ENCODE measurements around the gene RNF31. TPM values are rescaled to one million over a fixed set of nuclear protein-coding genes. Genes with fewer than 3 reads are reported as not detected.
A peak's percentile ranks its signal among the peaks of the same experiment; 100 is the strongest.

RNF31 gene
- polyA plus RNA-seq, 4 donors = 33.7 to 83.0 (median 48.9) TPM

- peaks cover 8 to 46% (median 16%) of the 10 kb centered on the region in 3 donors for H3K4me1 ChIP-seq (ENCODE audit: control insufficient read depth in 3 of 3, insufficient read depth in 2 of 3, low read depth in 1 of 3, low read length in 2 of 3)
These were observed 783 bp upstream of the RNF31 start, which contains the start of gene PSME2 for GRCh38 chr14:24146453-24146977. Gene PSME2, minus strand, starts transcription at chr14:24146610. Its CDS starts 29 bp downstream, at chr14:24146581.

DNA sequence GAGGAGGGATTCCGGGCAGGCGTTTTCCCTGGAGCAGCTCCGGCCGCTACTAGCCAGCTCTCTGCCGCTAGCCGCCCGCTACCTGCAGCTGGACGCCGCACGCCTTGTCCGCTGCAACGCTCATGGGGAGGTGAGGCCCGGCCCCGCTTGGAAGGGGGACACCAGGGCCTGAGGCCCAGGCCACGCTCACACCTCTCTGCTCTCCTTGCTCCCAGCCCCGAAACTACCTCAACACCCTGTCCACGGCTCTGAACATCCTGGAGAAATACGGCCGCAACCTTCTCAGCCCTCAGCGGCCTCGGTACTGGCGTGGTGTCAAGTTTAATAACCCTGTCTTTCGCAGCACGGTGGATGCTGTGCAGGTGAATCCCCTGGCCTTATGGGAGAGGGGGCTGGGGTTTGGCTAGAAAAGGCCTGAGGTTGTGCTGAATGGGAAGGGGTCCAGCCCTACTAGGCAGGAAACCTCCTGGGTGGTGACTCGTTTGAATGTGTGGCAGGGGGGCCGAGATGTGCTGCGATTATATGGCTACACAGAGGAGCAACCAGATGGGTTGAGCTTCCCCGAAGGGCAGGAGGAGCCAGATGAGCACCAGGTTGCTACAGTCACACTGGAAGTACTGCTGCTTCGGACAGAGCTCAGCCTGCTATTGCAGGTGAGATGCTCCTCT, 597 bp downstream of the RNF31 start:
- H3K36me3 ChIP-seq (ENCODE audit: control insufficient read depth in 3 of 3, insufficient read depth in 2 of 3, low read depth in 1 of 3, low read length in 3 of 3) = peaks cover 5 to 49% (median 15%) of the 10 kb centered on the region in 3 donors
- FAIRE-seq (no peak), DNase-seq (no peak)
- no peaks in the 10 kb centered on the region for H3K9me3 ChIP-seq (ENCODE audit: control insufficient read depth in 2 of 2, insufficient read depth in 1 of 2, low read depth in 1 of 2, low read length in 1 of 2)
- 4 to 5% (median 4%) methylated on average over 26 to 29 of the region's 29 CpGs for WGBS, 3 donors
- peaks cover 8 to 36% (median 16%) of the 10 kb centered on the region in 3 donors for H3K4me1 ChIP-seq (ENCODE audit: control insufficient read depth in 3 of 3, insufficient read depth in 2 of 3, low read depth in 1 of 3, low read length in 2 of 3)
- no peaks in the 10 kb centered on the region for H3K27me3 ChIP-seq (ENCODE audit: control insufficient read depth in 3 of 3, insufficient read depth in 3 of 3, low read length in 3 of 3)
- H3K4me3 ChIP-seq (ENCODE audit: low read depth in 1 of 3, low read length in 3 of 3) = peak overlapping the region; percentile 73 to 94 (median 84)
- H3K27ac ChIP-seq (ENCODE audit: low read depth in 1 of 3, low read length in 2 of 3) = peak overlapping the region; percentile 76 to 89 (median 78)

More at GRCh38 chr14:24146453-24146977, 783 bp upstream of the RNF31 start, which contains the start of gene PSME2:
- peak within 1 kb of the TSS; percentile 89 to 95 (median 90) for H3K27ac ChIP-seq (ENCODE audit: low read depth in 1 of 3, low read length in 2 of 3)
- DNase-seq (peak; percentile 98), FAIRE-seq (no peak)
- no peaks in the 10 kb centered on the region for H3K27me3 ChIP-seq (ENCODE audit: control insufficient read depth in 3 of 3, insufficient read depth in 3 of 3, low read length in 3 of 3)
- H3K4me3 ChIP-seq (ENCODE audit: low read depth in 1 of 3, low read length in 3 of 3) = peak within 1 kb of the TSS; percentile 73 to 94 (median 84)
- H3K36me3 ChIP-seq (ENCODE audit: control insufficient read depth in 3 of 3, insufficient read depth in 2 of 3, low read depth in 1 of 3, low read length in 3 of 3) = peaks cover 5 to 37% (median 9%) of the 10 kb centered on the region in 3 donors
- no peaks in the 10 kb centered on the region for H3K9me3 ChIP-seq (ENCODE audit: control insufficient read depth in 2 of 2, insufficient read depth in 1 of 2, low read depth in 1 of 2, low read length in 1 of 2)
- WGBS, 3 donors = 0 to 1% (median 0%) methylated on average over 25 of the region's 25 CpGs

DNA sequence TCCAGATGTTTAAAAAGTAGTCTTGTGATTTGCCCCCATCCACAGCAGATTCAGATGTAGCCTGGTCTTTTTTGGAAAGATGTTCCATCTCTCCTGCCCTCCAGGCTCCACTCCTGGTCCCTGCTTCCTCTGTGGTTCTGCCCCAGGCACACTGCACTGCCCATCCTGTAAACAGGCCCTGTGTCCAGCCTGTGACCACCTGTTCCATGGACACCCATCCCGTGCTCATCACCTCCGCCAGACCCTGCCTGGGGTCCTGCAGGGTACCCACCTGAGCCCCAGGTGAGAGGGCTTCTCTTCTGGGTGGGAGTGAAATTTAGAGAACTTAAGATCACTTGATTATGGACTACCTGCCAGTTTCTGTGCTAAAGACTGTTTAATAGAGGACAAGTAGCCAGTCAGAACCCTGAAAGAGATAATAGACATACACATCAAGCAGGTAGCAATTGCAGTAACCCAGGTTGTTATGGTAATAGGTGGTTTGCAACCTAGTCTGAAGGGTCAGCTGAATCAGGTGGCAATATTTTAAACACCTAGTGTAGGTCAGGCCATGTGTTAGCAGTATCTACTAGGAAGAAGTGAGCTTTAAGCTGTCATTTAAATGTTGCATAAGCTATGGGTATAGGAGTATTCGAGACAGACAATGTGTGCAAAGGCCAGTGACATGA, 2.1 kb downstream of the RNF31 start:
- no peak for FAIRE-seq
- peaks cover 3 to 52% (median 10%) of the 10 kb centered on the region in 3 donors for H3K36me3 ChIP-seq (ENCODE audit: control insufficient read depth in 3 of 3, insufficient read depth in 2 of 3, low read depth in 1 of 3, low read length in 3 of 3)

GRCh38 chr14:24150061-24150460, 2.8 kb downstream of the RNF31 start:
- WGBS, 3 donors = 93 to 97% (median 95%) methylated on average over 9 of the region's 9 CpGs
- H3K27me3 ChIP-seq (ENCODE audit: control insufficient read depth in 3 of 3, insufficient read depth in 3 of 3, low read length in 3 of 3) = no peaks in the 10 kb centered on the region
- H3K36me3 ChIP-seq (ENCODE audit: control insufficient read depth in 3 of 3, insufficient read depth in 2 of 3, low read depth in 1 of 3, low read length in 3 of 3) = peaks cover 8 to 57% (median 10%) of the 10 kb centered on the region in 3 donors
- peaks cover 4 to 16% (median 8%) of the 10 kb centered on the region in 3 donors for H3K4me1 ChIP-seq (ENCODE audit: control insufficient read depth in 3 of 3, insufficient read depth in 2 of 3, low read depth in 1 of 3, low read length in 2 of 3)
- H3K27ac ChIP-seq (ENCODE audit: low read depth in 1 of 3, low read length in 2 of 3) = no peak overlapping the region
- no peaks in the 10 kb centered on the region for H3K9me3 ChIP-seq (ENCODE audit: control insufficient read depth in 2 of 2, insufficient read depth in 1 of 2, low read depth in 1 of 2, low read length in 1 of 2)
- H3K4me3 ChIP-seq (ENCODE audit: low read depth in 1 of 3, low read length in 3 of 3) = no peak overlapping the region
- DNase-seq (no peak), FAIRE-seq (no peak)

More for the DNA sequence above, 2.1 kb downstream of the RNF31 start:
- H3K4me1 ChIP-seq (ENCODE audit: control insufficient read depth in 3 of 3, insufficient read depth in 2 of 3, low read depth in 1 of 3, low read length in 2 of 3) = peaks cover 6 to 22% (median 8%) of the 10 kb centered on the region in 3 donors
- H3K27me3 ChIP-seq (ENCODE audit: control insufficient read depth in 3 of 3, insufficient read depth in 3 of 3, low read length in 3 of 3) = no peaks in the 10 kb centered on the region
- no peaks in the 10 kb centered on the region for H3K9me3 ChIP-seq (ENCODE audit: control insufficient read depth in 2 of 2, insufficient read depth in 1 of 2, low read depth in 1 of 2, low read length in 1 of 2)
- H3K27ac ChIP-seq (ENCODE audit: low read depth in 1 of 3, low read length in 2 of 3) = no peak overlapping the region
- 89 to 97% (median 93%) methylated on average over 3 of the region's 3 CpGs for WGBS, 3 donors
- DNase-seq = no peak
- no peak overlapping the region for H3K4me3 ChIP-seq (ENCODE audit: low read depth in 1 of 3, low read length in 3 of 3)

DNA sequence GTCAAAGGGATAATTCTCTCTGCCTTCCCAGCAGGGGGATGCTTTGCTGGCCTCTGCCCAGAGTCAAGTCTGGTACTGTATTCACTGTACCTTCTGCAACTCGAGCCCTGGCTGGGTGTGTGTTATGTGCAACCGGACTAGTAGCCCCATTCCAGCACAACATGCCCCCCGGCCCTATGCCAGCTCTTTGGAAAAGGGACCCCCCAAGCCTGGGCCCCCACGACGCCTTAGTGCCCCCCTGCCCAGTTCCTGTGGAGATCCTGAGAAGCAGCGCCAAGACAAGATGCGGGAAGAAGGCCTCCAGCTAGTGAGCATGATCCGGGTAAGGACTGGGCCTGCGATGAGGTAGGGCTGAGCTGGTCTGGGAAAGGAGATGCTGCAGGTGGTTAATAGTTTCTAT, 3.3 kb downstream of the RNF31 start:
- peaks cover 13 to 62% (median 14%) of the 10 kb centered on the region in 3 donors for H3K36me3 ChIP-seq (ENCODE audit: control insufficient read depth in 3 of 3, insufficient read depth in 2 of 3, low read depth in 1 of 3, low read length in 3 of 3)
- no peak overlapping the region for H3K4me3 ChIP-seq (ENCODE audit: low read depth in 1 of 3, low read length in 3 of 3)
- H3K27me3 ChIP-seq (ENCODE audit: control insufficient read depth in 3 of 3, insufficient read depth in 3 of 3, low read length in 3 of 3) = no peaks in the 10 kb centered on the region
- no peaks in the 10 kb centered on the region for H3K9me3 ChIP-seq (ENCODE audit: control insufficient read depth in 2 of 2, insufficient read depth in 1 of 2, low read depth in 1 of 2, low read length in 1 of 2)
- no peak for FAIRE-seq
- DNase-seq = no peak
- H3K27ac ChIP-seq (ENCODE audit: low read depth in 1 of 3, low read length in 2 of 3) = no peak overlapping the region
- 89 to 95% (median 92%) methylated on average over 9 of the region's 9 CpGs for WGBS, 3 donors
- H3K4me1 ChIP-seq (ENCODE audit: control insufficient read depth in 3 of 3, insufficient read depth in 2 of 3, low read depth in 1 of 3, low read length in 2 of 3) = peaks cover 2 to 11% (median 5%) of the 10 kb centered on the region in 3 donors

DNA sequence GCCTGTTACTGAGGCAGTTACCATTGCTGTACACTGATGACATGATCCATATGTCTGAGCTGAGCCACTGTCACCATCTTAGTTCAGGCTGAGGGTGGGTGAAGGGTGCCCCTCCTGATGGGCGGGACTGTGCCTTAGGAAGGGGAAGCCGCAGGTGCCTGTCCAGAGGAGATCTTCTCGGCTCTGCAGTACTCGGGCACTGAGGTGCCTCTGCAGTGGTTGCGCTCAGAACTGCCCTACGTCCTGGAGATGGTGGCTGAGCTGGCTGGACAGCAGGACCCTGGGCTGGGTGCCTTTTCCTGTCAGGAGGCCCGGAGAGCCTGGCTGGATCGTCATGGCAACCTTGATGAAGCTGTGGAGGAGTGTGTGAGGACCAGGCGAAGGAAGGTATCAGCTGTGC, 3.7 kb downstream of the RNF31 start:
- no peak for DNase-seq
- Histone ChIP-seq H3K4me1 (ENCODE audit: control insufficient read depth in 3 of 3, insufficient read depth in 2 of 3, low read depth in 1 of 3, low read length in 2 of 3) (peaks cover 2 to 8% (median 2%) of the 10 kb centered on the region in 3 donors), H3K27me3 (ENCODE audit: control insufficient read depth in 3 of 3, insufficient read depth in 3 of 3, low read length in 3 of 3) (no peaks in the 10 kb centered on the region), H3K36me3 (ENCODE audit: control insufficient read depth in 3 of 3, insufficient read depth in 2 of 3, low read depth in 1 of 3, low read length in 3 of 3) (peaks cover 14 to 64% (median 15%) of the 10 kb centered on the region in 3 donors), H3K4me3 (ENCODE audit: low read depth in 1 of 3, low read length in 3 of 3) (no peak overlapping the region), H3K9me3 (ENCODE audit: control insufficient read depth in 2 of 2, insufficient read depth in 1 of 2, low read depth in 1 of 2, low read length in 1 of 2) (no peaks in the 10 kb centered on the region), H3K27ac (ENCODE audit: low read depth in 1 of 3, low read length in 2 of 3) (no peak overlapping the region)
- 91 to 95% (median 94%) methylated on average over 9 of the region's 9 CpGs for WGBS, 3 donors
- no peak for FAIRE-seq

- WGBS, 3 donors = 95 to 98% (median 98%) methylated on average over 14 to 16 of the region's 16 CpGs
- H3K27me3 ChIP-seq (ENCODE audit: control insufficient read depth in 3 of 3, insufficient read depth in 3 of 3, low read length in 3 of 3) = no peaks in the 10 kb centered on the region
- H3K36me3 ChIP-seq (ENCODE audit: control insufficient read depth in 3 of 3, insufficient read depth in 2 of 3, low read depth in 1 of 3, low read length in 3 of 3) = peaks cover 15 to 70% (median 17%) of the 10 kb centered on the region in 3 donors
- peaks cover 2 to 8% (median 2%) of the 10 kb centered on the region in 3 donors for H3K4me1 ChIP-seq (ENCODE audit: control insufficient read depth in 3 of 3, insufficient read depth in 2 of 3, low read depth in 1 of 3, low read length in 2 of 3)
- no peak overlapping the region for H3K4me3 ChIP-seq (ENCODE audit: low read depth in 1 of 3, low read length in 3 of 3)
- no peaks in the 10 kb centered on the region for H3K9me3 ChIP-seq (ENCODE audit: control insufficient read depth in 2 of 2, insufficient read depth in 1 of 2, low read depth in 1 of 2, low read length in 1 of 2)
- H3K27ac ChIP-seq (ENCODE audit: low read depth in 1 of 3, low read length in 2 of 3) = no peak overlapping the region
- no peak for FAIRE-seq
- no peak for DNase-seq
These were observed 4.2 kb downstream of the RNF31 start for GRCh38 chr14:24151404-24152080.

- Histone ChIP-seq H3K9me3 (ENCODE audit: control insufficient read depth in 2 of 2, insufficient read depth in 1 of 2, low read depth in 1 of 2, low read length in 1 of 2) (no peaks in the 10 kb centered on the region), H3K4me1 (ENCODE audit: control insufficient read depth in 3 of 3, insufficient read depth in 2 of 3, low read depth in 1 of 3, low read length in 2 of 3) (peaks cover 0 to 1% (median 0%) of the 10 kb centered on the region in 3 donors), H3K4me3 (ENCODE audit: low read depth in 1 of 3, low read length in 3 of 3) (no peak overlapping the region), H3K27ac (ENCODE audit: low read depth in 1 of 3, low read length in 2 of 3) (no peak overlapping the region), H3K36me3 (ENCODE audit: control insufficient read depth in 3 of 3, insufficient read depth in 2 of 3, low read depth in 1 of 3, low read length in 3 of 3) (peaks cover 25 to 81% (median 27%) of the 10 kb centered on the region in 3 donors), H3K27me3 (ENCODE audit: control insufficient read depth in 3 of 3, insufficient read depth in 3 of 3, low read length in 3 of 3) (no peaks in the 10 kb centered on the region)
- no peak for DNase-seq
- FAIRE-seq = no peak
- WGBS, 3 donors = 95 to 97% (median 96%) methylated on average over 10 of the region's 10 CpGs
These were observed 7.8 kb downstream of the RNF31 start for GRCh38 chr14:24155100-24155499.

All from small intestine (tissue), 7 donors.